Stimulated activated CD4-positive, alpha-beta T cell treated with anti-CD3 and anti-CD28 coated beads, Interleukin-4, amount 100 ng/mL, for 1 hour (primary cell): ENCODE measurements around the gene EVX1.

Source experiments
- DNase-seq: peaks from one replicate; pipeline ENCODE4 v3.0.0-alpha.2; 2020

The EVX1 gene

GRCh38 chr7:27242555-27243339, at the start of gene EVX1:
EVX1 (plus strand) TSS chr7:27242802; CDS start chr7:27243031, 229 bp downstream.
- no peak for DNase-seq

DNA sequence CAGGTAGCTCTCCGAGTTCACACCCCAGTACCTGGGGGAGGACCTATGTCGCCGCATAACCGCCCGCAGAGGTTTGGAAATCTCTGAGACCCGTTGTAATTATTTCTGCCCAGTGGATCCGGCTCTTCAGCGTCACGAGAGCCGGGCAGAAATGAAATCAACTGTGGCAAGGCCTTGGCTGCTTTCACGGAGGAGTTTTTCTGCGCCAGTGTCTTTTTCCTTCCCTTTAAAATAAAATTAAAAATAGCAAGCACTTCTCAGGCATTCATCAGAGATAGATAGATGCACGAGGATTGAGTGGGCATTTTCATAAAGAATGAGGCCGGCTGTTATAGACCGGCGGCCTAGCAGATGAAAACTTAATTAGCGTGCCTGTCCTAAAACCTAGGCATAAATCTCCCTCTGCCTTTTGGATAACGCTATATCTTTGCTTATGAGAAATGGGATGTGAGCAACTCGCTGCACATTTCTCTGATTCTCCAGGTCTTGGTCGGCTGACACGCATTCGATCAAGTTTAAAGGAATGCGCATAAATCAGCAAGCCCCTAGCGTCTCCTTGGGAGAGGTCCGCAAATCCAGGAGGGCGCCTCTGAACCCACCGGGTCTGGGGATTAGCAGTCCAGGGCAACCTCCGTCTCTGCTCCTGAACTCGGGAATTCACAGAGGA, 49.1 kb upstream of the EVX1 start:
- no peak for DNase-seq

DNA sequence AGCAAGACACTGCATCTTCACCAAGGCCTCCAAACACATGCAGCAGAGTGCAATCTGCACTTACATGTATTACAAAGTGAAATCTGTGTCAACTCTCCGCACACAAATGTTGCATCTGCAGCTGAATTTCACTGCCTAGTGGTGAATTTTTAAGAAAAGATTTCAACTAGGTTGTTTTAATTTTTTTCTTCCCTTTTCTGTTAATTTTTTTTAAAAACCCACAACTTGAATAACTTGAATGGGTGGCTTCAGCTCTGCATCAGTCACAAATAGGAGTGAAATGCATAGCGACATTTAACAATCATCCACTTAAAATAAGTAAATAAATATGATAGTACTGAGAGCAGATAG, 48.6 kb upstream of the EVX1 start:
- DNase-seq: no peak

DNA sequence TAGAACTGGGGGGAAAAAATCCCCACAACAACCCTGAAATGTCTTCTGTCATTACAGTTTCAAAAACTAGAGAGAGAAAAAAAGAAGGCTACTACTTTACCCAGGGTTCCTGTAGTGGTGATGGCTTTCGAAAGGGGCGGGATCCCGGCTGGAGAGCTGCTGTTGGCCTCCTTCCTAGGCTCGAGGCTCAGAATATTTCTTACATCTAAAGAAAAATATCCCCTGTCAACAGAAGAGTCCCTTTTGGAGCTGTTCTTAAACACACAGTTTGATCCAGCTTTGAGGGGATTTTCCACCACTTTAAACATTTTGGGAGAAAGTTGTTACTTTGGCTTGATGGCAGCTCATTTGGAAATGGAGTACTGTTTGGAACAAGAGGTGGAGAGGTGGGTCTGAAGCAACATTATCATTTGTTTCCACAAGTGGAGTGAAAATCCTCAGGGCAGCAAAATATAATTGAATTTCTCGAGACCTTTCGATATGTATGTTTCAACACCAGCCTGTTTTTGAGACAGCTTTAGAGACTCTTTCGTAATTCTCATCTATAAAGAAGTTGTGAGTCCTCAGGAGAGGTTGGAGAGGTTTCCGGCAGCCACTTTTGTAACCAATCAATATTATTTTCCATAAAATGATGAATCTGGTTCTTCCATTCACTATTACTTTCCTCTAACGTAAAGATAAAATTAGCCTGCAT, 47.8 kb upstream of the EVX1 start:
- DNase-seq: no peak

- peak; percentile 90 for DNase-seq
These were observed 46.3 kb upstream of the EVX1 start for GRCh38 chr7:27196287-27196767.

DNA sequence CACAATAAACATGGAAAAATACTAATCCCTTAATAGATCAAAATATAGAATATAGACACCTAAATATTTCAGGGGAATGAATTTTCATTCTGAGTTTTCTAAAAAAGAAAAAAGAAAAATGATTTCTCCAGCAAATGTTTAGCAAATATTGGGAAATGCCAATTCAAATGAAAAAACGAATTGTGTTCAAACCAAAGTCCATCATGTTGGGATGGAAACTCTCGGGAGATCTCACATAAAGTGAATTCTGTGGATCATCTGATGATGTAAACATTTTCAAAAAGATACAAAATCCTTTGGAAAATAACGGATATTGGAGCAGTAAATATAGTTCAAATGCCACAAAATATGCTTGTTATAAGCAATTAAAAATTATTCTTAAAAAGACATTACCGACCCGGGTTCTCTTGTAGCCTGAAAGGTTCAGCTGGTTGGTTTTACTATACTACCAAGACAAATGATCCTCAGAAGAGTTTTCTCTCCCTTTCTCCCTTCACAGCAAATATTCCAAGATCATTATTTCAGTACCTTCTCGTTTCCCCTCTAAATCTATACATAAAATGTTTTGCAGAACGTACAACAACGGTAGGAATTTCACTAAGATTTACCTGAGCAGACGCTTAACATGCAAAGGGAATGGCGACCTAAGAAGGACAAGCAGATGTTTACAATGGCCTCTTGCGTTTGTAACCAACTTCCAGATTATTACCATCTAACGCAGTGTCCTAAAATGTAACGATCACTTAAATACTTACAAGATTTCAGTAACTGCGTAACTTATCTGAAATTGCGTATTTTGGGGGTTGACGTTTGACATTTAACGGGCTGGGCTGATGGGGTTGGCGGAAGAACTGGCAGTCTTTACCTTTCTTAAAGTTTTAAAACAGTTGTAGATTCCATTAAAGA, 45.2 kb upstream of the EVX1 start:
- DNase-seq: no peak

GRCh38 chr7:27198138-27198841, 44.3 kb upstream of the EVX1 start:
- DNase-seq: no peak

GRCh38 chr7:27198871-27199801, 43.5 kb upstream of the EVX1 start:
- DNase-seq: no peak

GRCh38 chr7:27199849-27200760, 42.5 kb upstream of the EVX1 start, which contains the start of gene HOXA13:
HOXA13 (minus strand) TSS chr7:27200091; CDS start chr7:27200077, 14 bp downstream.
- DNase-seq: no peak

DNA sequence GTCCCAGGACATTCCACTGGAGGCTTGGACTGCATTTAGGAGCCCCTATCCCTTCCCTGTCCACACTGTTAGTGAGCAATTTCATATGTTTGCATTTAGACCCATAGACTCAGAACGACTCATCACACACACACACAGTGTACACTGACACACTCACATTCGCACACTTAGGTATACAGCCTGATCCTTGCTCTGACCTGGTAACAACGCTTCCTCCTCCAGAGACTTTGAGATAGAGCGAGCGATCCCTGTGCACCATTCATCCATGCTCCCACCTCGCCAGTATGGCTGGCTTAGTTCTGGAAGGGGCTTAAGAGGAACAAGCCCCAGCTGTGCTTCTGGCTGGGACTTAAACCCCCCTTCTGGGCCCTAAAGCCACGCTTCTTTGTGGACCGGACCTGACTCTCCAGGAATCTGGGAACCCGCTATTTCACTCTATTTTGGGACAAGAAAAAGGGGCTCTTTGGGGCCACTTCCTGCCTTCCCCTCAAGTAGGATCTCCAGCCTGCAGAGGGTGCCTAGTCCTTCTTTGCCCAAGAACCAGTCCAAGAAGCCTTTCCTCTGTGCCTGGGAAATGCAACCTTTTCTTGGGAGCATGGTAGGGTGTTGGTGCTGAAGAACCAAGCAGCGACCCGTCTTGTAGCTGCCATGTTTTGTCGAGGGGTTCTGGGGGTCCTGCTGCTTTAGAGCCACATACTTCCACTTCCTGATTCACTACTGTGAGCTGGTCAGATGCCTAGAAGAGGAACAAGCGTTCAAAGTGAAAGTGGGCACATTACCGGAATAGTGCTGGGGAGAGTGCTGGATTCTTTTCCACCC, 41.6 kb upstream of the EVX1 start:
- no peak for DNase-seq

- no peak for DNase-seq
These were observed 41.0 kb upstream of the EVX1 start for GRCh38 chr7:27201580-27202017.

DNA sequence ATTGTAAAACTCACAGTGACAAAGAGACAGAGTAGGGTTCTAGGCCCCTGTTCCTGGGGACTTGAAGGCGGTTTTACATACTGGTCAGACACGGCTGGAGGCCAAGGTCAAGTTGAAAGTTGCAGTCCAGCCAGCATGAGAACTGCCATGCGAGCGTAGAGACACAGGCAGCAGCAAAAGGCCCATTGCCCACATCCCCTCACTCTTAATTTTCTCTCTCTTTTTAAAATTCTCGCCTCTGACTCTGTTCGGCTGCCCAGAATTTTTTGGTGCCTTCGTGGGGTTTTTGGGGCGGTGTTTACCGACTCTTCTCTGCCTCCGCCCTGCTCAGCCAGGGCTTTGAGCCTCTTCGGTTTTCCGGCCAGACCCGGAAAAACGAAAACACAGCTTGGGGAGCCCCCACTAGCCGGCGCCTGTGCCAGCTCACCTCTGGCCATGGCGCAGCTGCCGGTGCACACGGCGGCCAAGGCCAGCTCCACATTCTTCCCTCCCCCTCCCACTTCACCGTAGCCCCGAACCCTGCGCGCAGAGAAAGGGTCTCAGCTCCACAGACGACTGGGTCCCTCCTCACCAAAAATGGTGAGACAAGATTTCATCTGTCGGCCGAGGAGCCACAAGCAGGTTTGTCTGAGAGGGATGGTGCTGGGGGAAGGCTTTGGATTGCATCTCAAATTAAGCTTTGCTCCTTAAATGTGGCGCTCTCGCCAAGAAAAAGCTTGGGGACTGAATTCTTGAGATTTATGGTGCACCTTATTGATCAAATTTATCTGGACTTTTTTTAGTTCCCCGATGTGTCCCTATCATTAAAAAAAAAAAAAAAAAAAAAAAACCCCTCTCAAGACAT, 40.4 kb upstream of the EVX1 start:
- DNase-seq: no peak

DNA sequence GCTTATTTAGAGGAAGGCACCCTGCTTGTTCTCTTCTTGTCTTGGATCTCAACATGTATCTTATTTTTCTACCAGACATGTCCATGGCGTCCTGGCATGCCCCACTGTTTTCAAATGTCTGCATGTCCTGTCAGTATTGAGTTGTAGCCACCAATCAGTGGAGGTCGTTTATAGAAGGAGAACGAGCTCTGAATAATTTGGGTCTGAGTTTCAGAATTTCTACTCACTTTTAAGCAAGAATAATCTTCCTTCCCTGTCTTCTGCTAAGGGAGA, 39.8 kb upstream of the EVX1 start:
- DNase-seq: no peak

DNA sequence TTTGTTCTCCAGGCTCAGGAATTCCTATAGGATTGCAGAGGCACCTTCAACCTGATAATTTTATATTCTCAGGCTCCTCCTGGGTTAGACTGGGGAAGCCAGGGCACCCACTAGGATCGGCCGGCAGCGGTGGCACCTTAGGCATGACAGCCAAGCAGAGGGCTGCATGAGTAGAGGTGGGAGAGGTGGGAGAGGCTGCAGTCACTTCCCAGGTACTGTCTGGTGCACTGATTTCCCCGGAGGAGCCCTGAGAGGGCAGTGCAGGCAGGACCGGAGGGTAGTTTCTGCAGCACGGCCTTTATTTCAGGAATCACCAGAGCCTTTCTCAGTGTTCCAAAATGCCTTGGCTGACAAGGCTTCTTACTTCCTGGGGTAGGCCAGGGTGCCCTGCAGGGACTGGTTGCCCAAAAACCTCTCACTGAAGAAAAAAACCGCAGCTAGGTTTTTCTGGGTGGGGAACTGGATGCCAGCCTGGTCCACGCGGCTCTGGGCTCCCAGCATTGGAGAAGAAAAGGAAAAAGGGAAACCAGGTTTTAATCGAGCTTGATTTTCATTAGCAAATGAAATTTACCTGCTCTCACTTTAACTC, 39.1 kb upstream of the EVX1 start:
- DNase-seq: no peak

GRCh38 chr7:27203964-27204594, 38.5 kb upstream of the EVX1 start:
- no peak for DNase-seq

DNA sequence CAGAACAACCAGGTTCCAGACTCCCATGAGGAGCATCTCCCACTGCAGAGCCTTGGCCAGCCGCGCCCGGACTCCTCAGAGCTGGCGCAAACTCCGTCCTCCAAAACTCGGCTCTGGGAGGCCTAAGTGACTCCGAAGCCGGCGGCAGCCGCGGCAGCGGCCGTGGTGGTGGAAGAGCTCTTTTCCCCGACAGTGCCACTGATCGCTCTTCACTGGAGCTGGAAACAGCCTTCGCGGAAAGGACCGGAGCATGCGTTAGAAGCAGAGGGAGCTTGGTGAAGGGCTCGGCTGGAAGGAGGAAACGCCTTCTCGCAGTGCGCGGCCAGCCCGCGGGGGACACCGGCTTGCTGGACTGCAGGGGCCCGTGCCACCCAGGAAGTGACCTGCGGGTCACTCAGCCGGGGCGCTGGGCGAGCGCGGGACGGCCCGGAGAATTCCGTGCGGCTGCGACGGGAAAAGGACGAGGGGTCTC, 37.7 kb upstream of the EVX1 start:
- no peak for DNase-seq
